Activated CD4-positive, alpha-beta T cell treated with anti-CD3 and anti-CD28 coated beads, Interleukin-2, amount 50 U/mL, for 1 hour (primary cell): Measurements from ENCODE around the gene CLTCL1.
A peak's percentile ranks its signal among the peaks of the same experiment; 100 is the strongest.

ENCODE experiments used
- DNase-seq: peaks from one replicate; pipeline ENCODE4 v3.0.0-alpha.2; 2020

The CLTCL1 gene

DNA sequence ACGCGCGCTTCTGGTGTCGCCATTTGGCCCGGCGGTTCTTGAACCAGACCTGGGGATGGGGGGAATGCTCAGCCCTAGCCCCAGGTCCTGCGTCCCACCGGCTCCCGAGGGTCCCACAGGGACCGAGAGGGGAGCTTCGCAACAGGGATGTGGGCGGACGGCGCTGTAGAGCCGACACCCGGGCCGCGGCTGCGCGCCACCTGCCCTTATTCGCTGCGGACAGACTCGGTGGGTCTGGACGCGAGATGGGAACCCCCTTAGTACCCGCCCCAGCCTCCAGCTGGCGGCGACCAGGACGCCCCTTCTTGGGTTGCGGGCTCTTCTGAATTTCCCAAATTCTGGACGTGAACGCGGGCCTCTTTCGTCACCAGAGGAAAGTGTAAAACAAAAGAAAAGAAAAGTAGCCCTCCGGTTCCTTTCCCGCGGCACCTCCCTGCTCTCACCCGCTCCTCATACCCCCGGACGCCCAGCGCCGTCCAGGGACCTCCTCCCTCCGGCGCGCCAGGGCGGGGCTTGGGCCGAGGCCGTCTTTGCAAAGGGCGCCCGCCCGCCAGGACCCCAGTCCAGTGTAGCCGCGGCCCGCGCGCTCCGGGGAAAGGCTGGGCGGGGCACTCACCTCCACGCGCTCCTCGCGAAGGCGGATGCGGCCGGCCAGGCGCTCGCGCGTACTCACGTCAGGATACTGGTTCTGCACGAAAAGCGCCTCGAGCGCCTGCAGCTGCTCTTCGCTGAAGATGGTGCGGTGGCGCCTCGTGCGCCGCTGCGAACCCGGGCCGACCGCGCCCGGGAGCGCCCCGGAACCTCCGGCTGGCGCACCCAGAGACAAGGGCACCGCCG, 142.3 kb downstream of the CLTCL1 start:
- peak; percentile 34 for DNase-seq

DNA sequence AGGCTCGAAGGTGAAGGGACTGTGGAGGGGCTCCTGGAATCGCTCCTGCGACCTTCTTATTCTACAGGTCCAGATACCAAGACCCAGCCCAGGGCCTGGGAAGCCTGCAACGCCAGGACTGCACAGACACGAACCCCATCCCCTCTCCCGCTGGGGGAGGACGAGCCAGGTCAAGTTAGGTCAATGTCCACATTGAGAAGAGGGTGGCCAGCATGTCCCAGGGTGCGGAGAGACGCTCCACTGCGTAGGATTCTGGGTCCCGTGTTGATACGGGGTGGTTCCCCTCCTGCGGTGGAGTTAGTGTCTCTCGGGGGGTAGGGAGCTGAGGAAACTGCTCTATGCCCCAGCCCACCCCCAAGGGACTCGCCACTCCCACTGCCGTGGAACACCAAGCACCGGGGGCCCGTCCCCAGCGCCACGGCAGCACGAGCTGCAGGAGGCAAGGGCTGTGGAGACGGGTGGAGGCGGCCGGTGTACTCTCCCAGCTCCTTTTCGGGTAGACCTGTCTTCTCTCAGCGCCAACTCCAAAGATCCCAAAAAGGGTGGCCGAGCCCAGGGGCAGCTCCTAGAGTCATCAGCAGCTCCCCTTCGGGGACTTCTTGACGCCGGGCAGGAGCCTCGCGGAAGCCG, 143.0 kb downstream of the CLTCL1 start:
- no peak for DNase-seq

DNA sequence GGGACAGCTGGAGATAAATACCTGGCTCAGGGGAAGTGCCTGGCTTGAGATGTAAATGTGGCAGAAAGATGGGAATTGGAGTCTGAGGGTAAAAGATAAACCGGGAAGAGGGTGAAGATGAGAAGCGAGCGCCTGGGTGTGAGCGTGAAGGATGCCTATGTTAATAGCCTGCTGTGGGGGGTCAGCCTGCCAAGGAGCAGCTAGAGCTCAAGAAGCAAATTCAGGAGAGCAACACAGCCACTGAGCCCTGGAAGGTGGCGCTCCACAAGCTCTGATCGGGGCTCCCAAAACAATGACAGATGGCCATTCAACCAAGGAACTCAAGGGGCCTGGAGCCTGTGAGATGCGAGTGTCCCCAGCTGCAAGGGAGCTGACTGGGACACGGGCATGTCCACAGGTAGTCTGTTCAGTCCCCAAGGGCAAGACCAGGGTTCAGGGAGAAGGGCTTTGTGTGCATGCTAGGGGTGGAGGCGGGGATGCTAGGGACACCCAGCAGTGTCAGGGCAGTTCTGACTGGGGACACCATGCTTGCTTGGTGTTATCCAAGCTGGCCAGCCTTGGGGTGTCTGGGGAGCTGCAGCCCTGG, 144.2 kb downstream of the CLTCL1 start:
- DNase-seq: no peak

DNA sequence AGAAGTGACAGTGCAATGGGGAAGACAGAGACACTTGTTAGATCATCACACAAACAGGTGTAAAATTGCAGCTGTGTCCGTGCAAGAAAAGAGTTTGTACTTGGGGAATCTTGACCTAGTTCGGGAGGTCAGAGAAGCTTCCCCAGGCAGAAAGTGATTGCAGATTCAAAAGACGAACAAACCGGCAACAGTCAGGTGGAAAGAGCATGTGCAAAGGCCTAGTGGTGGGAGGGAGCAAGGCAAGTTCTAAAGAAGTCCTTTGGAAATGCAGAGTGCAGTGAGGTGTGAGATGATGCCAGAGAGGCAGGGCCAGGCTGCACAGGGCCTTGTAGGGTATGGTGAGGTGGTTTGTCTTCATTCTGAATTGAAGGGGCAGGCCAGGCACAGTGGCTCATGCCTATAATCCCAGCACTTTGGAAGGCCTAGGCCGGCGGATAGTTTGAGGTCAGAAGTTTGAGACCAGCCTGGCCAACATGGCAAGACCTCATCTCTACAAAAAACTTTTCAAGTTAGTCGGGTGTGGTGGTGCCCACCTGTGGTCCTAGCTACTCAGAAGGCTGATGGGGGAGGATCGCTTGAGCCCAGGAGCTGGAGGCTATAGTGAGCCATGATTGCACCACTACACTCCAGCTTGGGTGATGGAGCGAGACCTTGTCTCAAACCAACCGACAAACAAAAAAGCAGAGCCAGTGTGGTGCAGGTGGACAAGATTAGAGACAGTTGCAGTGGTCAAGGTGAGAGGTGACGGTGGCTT, 145.1 kb downstream of the CLTCL1 start:
- no peak for DNase-seq

DNA sequence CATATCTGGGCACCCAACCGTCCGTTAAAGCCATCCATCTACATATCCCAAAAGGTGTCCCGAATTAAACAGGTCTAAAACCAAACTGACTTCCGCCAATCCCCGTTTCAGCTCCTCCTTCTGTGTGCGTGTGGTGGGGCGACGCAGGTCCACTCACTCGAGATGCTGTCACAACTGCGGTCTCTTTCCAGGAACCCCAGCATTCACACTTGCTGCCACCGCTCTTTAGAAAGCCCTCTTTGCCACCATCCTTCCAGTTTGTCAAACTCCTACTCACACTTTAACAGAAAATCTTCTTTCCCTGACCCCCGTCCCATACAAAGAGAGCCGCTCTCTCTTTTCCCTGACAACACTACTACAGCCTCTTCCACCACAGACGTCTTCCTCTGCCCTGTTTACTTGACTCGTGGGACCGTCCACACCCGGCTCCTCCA, 147.5 kb downstream of the CLTCL1 start:
- peak; percentile 13 for DNase-seq

DNA sequence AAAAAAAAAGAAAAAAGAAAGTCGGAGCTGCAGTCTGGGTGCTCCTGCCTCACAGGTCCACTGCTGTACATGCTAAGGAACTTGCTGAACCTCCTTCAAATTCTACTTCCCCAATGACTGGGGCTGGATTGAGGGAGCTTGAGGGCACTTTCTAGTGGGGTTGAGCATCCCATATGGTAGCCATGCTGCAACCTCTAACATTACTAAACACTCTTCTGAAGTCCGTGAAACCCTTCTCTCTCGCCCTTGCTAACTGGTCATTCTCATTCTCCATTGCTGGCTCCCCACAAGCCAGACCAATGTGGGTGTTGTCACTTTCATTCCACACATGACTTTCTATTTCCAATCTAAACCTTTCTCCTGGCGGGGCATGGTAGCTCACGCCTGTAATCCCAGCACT, 148.3 kb downstream of the CLTCL1 start:
- DNase-seq: no peak

DNA sequence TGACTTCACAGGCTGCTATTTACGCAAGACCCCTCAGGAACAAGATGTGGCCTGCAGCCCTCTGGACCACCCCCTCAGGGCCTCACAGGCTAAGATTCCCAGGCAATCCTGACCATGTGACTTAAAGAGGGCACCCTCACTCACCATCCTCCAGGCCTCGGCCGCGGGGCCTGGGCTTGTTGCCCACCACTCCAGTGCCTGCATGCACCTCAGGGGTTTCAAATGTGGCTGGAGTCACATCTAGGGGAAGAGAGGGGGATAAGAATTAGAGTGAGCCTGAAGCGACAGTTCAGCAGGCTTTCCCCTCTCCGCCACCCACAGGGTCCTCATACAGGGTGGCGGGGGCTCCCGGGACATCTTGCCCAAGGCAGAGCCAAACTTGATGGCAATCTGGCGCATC, 149.1 kb downstream of the CLTCL1 start:
- no peak for DNase-seq

DNA sequence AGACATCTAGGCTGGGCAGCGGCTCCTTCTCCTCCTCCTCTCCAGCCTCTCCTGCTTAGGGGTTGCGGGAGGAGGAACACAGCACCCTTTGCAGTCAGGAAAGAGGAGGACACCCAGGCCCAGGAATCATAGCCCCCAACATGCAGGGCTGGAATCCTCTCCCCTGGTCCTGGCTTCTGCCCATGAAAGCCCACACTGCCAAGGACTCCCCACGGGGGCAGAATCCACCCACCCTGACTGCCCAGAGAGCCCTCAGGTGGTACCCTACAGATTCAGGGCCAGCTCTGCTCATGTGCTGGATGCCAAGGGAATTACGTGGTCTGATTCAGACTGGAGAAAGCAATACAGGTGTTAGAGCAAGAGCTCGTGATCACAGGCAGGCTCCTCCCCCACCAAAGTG, 151.5 kb downstream of the CLTCL1 start:
- no peak for DNase-seq

DNA sequence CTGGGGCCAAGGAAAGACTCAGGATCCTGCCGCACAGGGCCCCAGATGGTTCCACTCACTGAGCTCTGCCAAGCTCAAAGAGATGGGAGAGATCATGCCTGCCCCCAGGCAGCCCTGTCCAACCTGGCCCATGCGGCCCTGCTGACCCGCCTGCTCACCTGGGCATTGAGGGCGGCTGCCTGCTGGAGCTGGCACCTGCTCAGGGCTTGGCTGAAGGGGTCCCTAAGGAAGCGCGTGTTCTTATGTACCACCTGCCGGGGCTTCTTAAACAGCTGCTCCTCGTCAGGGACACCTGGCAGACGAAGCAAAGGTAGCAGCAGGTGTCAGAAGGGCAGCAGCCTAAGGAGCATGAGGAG, 152.5 kb downstream of the CLTCL1 start:
- DNase-seq: no peak

DNA sequence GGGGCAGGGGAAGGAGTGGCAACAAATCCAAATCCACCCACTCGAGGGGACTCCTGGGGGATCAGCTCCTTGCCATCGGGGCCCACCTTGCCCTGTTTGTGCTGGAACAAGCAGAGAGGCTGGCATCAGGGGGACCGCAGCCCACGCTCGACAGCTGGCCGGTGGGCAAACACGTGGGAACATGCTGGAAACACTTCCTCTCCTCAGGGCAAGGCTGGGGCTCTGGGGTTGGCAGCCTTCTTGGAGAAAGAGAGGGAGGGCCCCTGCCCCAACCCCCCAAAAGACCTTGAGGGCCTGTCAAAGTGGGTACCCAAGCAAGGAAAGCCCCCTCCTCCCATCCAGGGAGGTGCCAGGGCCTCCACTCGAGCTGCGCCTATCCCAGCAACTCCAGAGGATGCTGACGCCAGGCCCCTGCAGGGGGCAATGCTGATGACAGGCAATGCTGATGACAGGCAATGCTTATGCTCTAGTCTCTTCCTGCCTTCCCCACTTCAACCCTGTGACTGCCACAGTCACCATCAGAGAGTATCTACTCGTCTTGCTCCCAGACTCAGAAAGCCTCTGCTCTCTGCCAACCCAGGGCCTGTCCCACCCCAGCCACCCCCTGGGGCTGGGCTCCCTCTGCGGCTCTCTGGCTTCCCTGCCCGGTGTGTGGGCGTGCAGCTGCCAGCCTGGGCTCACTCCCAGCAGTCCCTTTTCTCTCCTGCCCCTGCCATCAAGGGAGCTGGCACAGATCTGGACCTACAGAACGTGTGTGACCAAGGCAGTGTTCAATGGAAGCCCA, 153.1 kb downstream of the CLTCL1 start:
- DNase-seq: no peak

DNA sequence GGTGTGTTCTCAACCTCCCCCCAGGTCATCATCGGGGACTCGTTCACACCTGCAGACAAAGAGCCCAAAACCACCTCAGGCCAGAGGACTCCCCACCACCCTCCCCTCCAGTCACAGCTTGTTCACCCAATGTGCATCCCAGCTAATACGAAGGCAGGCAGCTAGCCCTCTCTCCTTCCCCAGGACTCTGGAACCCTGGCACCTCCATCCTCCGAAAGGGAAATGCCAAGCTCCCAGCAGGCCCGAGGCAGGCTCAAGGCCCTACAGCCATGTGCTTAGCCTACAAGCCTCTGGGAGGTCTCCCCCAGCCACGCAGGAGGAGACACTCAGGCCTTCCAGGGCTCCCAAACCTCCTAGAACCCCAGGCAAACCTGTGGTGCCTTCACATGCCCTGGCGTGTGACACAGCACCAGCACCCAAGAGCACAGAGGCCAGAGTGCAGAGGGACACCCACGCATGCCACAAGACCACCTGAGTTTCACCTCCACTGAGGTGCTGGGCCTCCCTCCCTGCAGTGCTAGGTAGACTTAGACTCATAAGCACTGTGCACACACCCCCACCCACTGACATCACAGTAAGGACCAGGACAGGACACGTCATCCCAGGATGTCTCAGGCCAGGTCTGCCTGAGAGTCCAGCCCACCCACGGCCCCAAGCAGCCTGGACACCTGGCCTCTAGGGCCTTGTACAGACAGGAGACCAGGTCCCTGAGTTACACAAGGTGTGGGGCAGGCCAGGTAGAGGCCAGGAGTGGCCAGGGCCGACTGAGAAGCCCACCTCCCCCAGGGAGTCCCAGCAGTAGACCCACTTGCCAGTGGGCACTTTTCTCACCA, 153.9 kb downstream of the CLTCL1 start:
- no peak for DNase-seq

DNA sequence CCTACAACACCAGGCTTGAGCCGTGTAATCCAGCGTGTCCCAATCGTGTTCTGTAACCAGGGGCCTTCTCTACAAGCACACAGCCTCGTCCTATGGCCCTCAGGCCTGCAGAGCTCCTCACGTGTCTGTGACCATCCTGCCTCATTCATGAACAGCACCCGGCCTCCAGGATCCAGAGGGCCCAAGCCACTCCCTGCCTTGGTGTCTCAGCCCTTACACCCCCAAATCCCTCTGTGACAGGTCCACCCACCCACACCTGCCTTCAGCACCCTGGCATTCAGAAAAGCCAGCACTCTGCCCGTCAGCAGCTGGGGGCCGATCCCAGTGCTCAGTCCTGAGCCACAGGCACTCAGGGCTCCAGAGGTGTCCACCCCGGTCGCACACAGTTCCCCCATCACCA, 154.6 kb downstream of the CLTCL1 start:
- no peak for DNase-seq

DNA sequence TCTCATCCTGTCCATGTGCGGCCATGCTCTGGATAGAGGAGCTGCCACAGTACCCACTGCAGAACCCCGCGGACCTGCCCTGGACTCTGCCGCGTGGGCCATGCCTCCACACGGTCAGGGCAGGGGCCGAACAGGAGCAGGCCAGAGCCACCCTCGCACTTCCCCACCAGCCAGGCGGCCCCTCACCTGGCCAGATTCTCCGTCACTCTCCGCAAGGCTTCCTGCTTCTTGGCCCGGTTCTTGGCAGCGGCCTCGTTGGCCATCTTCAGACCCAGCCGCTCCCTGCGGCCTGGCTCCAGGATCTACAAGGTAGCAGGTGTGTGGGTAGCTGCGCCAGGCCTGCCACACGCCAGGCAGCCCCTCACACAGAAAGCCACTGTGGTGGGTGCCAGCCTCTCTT, 156.6 kb downstream of the CLTCL1 start:
- no peak for DNase-seq

DNA sequence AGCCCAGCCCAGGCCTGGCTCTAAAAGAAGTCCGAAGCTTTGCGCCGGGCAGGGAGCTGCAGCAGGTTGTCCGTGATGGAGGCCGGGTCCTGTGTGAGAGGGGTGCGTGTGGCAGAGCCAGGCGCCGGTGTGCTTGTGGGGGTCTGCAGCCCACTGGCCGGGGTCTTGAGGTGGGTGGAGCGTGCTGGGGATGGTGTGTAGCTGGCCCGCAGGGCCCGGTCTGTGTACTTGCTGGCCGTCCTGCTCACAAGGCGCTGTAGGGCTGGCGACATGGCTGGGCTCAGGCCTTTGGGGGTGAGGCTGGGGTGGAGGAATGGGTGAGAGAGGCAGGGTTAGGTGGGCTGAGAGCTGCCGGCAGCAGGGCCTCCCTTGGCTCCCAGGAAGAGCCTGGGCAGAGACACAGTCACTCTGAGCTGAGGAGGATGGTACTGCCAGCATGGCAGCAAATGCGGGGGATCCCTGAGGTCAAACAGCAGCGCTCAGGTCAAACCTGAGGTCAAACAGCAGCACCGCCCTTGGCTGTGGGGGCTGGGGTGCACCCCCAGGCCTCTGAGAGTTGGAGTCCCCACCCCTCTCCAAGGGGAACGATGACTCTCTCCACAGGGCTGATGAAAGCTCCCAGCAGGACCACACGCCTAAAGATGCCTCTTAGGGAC, 157.2 kb downstream of the CLTCL1 start:
- no peak for DNase-seq

DNA sequence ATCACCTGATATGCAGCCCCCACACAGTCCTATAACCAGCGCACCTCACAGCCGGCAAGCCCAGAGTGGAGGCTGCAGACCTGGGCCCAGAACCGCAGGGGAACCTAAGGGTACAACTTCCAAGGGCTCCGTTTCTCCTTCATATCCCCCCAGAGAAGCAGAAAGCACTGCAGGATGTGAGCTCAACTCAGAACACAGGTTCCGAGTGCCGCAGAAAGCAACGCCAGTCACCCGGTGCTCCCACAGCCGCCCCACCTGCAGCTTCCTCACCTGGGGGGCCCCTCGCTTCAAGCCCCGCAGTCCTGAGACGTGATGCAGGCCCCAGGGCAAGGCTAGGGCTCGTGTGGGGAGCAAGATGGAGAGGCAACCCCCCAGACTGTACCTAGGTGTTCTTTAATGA, 158.0 kb downstream of the CLTCL1 start:
- DNase-seq: no peak

DNA sequence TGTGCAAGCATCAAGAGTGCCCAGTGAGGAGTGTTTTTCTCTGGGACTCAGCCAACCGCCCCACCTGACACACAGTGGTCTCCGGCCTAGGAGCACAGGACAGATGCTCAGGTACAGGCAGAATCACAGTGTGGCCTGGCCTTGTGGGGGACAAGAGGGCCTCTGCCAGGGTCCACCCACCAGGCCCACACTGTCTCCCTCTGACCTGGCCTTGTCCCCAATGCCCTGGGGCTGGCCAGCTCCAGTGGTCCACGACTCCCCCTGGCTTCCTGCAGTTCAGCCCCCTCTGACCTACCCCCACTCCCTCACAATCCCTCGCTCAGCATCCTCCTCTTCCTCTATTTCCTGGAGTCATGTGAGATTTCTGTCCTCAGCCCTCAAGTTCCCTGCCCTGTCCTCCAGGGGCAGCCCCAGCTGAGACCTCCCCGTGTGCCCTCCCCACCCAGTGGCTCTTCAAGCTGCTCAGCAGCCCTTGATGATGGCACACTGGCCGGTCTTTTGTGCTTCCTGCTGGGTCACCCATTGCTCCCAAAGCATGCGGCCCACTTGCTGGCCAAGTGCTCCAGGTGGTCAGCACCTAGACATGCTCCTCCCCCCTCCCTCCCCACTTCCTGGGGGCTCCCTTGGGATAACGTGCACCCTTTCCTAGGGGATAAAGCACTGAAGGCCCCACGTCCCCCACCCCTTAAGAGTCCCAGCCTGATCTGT, 158.7 kb downstream of the CLTCL1 start:
- DNase-seq: no peak

DNA sequence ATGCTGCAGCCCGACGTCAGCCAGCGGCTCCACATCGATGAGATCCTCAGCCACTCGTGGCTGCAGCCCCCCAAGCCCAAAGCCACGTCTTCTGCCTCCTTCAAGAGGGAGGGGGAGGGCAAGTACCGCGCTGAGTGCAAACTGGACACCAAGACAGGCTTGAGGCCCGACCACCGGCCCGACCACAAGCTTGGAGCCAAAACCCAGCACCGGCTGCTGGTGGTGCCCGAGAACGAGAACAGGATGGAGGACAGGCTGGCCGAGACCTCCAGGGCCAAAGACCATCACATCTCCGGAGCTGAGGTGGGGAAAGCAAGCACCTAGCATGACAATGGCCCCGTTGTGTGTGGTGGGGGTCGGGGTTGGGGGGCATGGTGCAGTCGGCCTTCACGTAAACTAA, 159.4 kb downstream of the CLTCL1 start:
- DNase-seq: no peak

DNA sequence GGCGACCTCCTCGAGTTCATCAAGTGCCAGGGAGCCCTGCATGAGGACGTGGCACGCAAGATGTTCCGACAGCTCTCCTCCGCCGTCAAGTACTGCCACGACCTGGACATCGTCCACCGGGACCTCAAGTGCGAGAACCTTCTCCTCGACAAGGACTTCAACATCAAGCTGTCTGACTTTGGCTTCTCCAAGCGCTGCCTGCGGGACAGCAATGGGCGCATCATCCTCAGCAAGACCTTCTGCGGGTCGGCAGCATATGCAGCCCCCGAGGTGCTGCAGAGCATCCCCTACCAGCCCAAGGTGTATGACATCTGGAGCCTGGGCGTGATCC, 159.9 kb downstream of the CLTCL1 start:
- DNase-seq: no peak

DNA sequence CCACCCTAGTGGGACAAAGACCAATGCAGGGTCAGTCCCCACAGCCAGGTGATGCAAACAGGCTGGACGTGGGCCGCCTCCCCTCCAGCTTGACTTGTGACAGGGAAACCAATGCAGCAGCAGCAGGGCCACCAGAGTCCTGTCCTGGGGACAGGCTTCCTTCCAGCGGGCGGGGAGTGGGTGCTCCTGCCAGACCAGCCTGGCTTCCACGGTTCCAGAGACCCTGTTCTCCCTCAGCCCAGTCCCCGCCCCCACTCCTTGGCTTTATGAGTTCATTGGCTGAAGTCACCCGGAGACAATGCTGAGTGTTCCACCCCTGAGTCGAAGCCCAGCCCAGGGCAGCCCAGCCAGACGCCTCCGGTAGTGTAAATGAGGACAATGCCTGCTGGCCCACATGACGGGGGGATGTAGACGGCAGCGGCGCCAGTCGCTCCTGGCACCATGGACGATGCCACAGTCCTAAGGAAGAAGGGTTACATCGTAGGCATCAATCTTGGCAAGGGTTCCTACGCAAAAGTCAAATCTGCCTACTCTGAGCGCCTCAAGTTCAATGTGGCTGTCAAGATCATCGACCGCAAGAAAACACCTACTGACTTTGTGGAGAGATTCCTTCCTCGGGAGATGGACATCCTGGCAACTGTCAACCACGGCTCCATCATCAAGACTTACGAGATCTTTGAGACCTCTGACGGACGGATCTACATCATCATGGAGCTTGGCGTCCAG, 160.4 kb downstream of the CLTCL1 start, which contains the start of gene TSSK2:
TSS of gene TSSK2 (plus strand) at position 350 of the 726 bp plus-strand sequence. CDS start at position 442, 92 bp downstream.
- DNase-seq: no peak

DNA sequence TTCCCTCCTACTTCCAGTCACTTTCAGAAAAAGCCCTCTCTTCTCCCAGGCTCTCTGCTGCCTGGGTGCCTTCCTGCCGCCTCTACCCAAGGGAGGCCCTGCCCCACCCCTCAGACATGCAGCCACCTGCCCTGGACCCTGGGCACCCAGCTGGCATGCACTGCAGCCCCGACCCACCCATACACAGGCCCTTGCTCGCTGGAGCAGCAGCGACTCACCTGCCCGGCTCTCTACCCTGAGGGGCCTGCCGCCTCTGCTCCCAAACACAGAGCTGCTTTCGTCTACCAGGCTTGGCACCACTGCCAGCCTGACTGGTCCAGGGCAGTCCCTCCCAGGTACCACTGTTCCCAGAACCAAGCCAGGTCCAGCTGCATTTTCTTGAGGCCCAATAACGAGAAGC, 161.6 kb downstream of the CLTCL1 start:
- no peak for DNase-seq
